T-helper 22 cell (primary cell): ENCODE data around the gene BCAS4.
A peak's percentile ranks its signal among the peaks of the same experiment; 100 is the strongest.
"Not testable (repeated sequence)": the region's sequence is repeated elsewhere in the genome, so short reads cannot be mapped to it uniquely, and the experiment has no call there.

Experiments used
- DNase-seq: peaks from one replicate; pipeline ENCODE4 v3.0.0-alpha.2; 2020; ENCODE audit warnings: low read depth

Gene BCAS4

GRCh38 chr20:50794846-50795634 lies at the start of gene BCAS4:
BCAS4 (plus strand) TSS chr20:50795061; CDS start chr20:50795084, 23 bp downstream.
- peak; percentile 61 for DNase-seq

- no peak for DNase-seq
Observed at GRCh38 chr20:50745634-50746137, 49.2 kb upstream of the BCAS4 start.

- no peak for DNase-seq
Observed at GRCh38 chr20:50746138-50746940, 48.5 kb upstream of the BCAS4 start.

- DNase-seq = no peak
Observed at GRCh38 chr20:50747275-50747674, 47.6 kb upstream of the BCAS4 start.

GRCh38 chr20:50750145-50750671 lies 44.7 kb upstream of the BCAS4 start:
- no peak for DNase-seq

GRCh38 chr20:50753152-50753551 lies 41.7 kb upstream of the BCAS4 start:
- DNase-seq = no peak

GRCh38 chr20:50754420-50754819 lies 40.4 kb upstream of the BCAS4 start:
- no peak for DNase-seq

- DNase-seq = no peak
Observed at GRCh38 chr20:50756447-50756846, 38.4 kb upstream of the BCAS4 start.

- no peak for DNase-seq
Observed at GRCh38 chr20:50758469-50758868, 36.4 kb upstream of the BCAS4 start.

GRCh38 chr20:50758992-50759391 lies 35.9 kb upstream of the BCAS4 start:
- DNase-seq = no peak

GRCh38 chr20:50759678-50760077 lies 35.2 kb upstream of the BCAS4 start:
- DNase-seq = no peak

GRCh38 chr20:50762045-50762422 lies 32.8 kb upstream of the BCAS4 start:
- no peak for DNase-seq

- DNase-seq = no peak
Observed at GRCh38 chr20:50762435-50763220, 32.2 kb upstream of the BCAS4 start.

- not testable (repeated sequence) for DNase-seq
Observed at GRCh38 chr20:50763550-50764458, 31.1 kb upstream of the BCAS4 start.

GRCh38 chr20:50765251-50765650 lies 29.6 kb upstream of the BCAS4 start:
- DNase-seq = not testable (repeated sequence)

GRCh38 chr20:50765674-50766073 lies 29.2 kb upstream of the BCAS4 start:
- no peak for DNase-seq

- DNase-seq = not testable (repeated sequence)
Observed at GRCh38 chr20:50766955-50767809, 27.7 kb upstream of the BCAS4 start.

GRCh38 chr20:50768991-50769390 lies 25.9 kb upstream of the BCAS4 start:
- DNase-seq = not testable (repeated sequence)

- not testable (repeated sequence) for DNase-seq
Observed at GRCh38 chr20:50769551-50770085, 25.2 kb upstream of the BCAS4 start.
